Kidney tubule cell (primary cell): ENCODE data around the gene CCDC33.

Experiments
- DNase-seq: peaks from one replicate; pipeline ENCODE4 v3.0.0-alpha.2; 2018; ENCODE audit warnings: low spot score

Gene CCDC33

DNA sequence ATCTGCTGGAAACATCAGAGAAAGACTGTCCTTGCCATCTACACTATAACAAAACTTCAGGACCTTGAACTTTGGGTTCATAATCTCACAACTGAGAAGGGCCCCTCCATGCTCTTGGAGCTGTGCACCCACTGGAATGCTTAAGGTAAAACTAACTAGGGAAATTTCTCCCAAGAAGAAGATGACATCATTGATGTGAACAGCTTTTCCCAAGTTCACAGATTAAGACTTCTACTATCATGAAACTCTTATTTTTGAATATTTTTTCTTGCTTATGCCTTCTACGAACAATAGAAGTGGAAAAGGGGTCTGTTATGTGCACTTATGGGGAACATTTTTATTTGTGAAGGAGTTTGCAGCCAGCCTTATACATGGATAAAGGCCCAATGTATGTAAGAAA, 126.4 kb downstream of the CCDC33 start:
- no peak for DNase-seq

DNA sequence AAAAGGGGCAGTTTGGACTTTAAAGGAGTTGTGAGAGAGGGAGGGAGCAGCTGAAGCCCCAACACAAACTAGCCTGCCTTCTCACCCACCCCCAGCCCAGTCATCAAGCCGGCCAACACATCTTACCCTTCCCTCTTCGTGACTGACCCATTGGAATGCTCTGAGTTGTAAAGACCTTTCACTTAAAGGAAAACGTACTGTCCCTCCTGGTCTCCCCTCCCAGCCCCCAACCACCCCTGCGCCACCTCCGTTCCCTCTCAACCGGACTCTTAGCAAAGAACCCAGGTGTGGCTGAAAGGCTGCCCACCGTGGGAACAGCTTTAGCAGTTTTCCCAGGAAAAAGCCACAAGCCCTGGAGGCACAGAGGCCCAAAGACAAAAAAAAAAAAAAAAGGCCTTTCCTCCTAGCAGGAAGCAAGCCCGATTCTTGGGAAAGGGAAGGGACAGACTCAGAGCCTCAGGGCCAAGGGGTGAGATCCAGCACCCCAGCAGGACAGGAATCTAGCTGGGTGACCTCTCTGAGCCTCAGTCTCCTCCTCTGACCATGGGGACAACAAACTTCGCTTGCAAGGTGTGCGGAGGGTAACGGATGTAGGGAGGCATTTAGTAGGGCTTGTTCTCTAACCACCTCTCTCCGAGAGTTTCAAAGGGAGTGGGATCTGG, 128.9 kb downstream of the CCDC33 start:
- no peak for DNase-seq

DNA sequence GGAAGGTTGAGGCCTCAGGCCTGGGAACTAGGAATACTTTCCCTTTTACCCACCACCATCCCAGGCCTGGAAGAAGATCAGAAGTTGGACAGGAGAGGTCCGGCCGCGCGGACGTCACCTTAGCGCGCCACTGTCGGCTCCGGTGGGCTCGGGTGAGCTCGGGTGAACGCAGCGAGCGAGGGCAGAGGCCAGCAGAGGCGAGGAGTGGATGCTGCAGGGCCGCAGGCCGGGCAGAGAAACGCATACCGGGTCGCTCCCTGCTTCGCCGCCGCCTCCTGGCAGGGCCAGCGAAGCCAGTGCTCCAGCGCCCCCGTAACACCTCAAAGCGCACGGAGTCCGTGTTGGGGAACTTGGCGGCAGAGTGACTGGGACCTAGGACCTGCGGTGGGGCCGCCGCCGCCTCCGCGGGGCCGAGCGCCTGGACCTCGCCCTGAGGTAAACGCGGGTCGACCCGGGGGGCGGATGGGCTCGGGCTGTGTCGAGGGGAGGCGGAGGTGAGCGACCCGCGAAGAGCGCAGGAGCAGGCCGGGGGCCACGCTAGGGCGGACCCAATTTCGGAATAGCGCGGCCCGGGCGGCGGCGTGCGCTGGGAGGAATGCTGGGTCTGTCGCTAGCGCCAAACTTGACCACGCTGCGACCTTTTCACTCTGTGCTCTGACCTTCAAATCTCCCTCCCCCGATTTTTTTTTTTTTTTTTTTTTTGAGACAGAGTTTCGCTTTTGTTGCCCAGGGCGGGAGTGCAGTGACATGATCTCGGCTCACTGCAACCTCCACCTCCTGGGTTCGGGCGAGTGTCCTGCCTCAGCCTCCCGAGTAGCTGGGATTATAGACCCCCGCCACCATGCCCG, 129.7 kb downstream of the CCDC33 start:
- DNase-seq = peak; percentile 43

DNA sequence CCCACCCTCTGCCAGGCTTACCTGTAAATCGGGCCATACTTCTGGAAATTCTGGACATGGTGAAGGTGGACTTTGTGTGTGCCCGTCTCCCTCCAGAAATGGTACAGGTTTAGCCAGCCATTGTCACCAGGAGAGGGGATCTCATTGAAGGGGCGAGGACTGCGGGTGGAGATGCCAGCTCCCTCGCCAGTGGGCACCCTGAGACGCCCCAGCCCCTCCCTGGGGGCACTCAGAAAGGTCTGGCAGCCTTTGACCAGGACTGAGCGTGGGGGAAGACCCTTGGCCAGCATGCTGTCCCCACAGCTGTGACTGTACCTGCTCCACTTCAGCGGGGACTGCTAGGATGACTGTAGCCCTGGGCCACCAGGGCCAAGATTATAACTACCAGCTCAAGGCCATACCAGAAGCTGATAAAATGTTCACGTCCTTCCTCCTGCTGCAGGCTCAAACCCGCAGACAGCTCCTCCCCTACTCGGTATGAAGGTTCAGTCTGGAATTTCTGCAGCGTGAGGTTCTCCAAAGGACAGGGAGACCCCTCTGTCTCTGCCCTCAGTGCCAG, 131.2 kb downstream of the CCDC33 start, which contains the start of gene CYP11A1:
TSS of gene CYP11A1 (minus strand) at position 351 of the 559 bp plus-strand sequence. CDS start at position 290, 61 bp downstream.
- no peak for DNase-seq

DNA sequence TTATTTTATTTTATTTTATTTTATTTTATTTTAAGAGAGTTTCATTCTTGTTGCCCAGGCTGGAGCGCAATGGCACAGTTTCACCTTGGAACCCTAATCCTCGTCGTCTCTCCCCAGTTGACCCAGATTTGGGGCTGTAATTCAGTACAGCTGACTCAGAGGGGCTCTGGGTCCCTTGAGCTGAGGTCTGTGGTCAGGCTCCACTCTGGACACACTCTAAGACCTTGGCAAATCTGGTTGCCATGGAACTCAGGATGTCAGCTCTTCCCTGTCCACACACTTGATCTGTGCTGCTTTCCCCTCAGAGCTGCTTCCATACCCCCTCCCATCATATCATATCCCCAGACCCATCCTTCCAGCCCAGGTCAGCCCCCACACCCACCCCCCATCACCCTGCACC, 132.0 kb downstream of the CCDC33 start:
- no peak for DNase-seq

DNA sequence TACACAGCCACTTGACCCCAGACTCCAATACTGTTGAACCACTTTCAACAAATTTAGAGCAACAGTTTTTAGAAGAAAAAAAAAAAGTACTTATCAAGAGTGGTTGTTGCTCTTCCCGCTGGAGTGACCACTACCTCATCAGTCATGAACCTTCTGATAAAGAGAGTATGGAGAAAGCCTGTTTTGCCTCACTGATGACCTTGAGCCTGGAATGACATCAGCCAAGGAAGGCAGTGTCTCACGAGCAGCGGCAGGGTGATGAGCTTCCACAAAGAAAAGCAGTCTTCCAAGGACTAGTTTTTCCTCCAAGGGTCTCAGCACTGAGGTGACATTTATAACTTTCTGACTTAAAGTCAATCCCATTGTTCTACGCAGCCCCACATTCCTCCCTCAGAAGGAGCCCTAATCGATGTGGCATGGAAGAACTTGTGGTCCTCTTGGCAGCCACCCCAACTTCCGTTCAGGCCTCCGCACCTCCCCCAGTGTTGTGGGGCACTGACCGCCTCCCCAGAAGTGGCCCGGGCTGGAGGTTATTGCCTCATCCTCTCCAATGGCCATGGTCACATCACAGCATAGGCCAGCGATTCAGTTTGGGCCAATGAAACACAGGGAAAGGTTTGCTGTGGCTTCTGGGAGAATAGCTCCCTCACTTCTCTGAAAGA, 133.1 kb downstream of the CCDC33 start:
- no peak for DNase-seq

DNA sequence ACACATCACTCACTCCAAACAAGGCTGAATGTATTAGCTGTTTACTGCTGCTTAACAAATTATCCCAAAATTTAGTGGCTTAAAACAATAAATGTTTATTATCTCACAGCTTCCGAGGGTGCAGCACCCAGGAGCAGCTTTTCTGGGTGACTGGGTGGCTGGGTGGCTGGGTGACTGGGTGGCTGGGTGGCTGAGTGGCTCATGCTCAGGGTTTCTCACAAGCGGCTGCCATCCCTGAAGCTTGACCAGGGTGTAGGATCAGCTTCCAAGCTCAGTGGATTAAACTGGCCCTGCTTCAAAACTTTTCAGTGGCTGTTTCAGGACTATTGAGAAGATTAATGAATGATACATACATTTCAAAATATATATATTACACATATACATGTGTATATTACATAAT, 133.6 kb downstream of the CCDC33 start:
- DNase-seq = no peak

DNA sequence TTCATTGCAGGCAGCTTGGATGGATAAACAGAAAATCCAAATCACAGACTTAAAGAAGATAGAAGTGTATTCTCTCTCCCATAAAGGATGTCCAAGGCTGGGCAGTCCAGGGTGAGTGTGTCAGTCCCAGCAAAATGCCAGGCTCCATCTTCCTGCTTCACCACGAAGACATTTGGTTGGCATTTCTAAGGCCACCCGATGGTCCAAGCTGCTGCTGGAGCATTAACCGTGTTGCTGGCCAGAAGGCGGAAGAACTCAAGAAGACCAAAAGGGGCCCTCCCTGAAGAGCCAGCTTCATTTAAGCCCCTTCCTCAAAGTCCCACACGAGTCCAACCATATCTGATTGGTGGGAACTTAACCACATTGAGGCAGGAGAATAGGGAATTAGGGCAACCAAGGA, 134.3 kb downstream of the CCDC33 start:
- no peak for DNase-seq

DNA sequence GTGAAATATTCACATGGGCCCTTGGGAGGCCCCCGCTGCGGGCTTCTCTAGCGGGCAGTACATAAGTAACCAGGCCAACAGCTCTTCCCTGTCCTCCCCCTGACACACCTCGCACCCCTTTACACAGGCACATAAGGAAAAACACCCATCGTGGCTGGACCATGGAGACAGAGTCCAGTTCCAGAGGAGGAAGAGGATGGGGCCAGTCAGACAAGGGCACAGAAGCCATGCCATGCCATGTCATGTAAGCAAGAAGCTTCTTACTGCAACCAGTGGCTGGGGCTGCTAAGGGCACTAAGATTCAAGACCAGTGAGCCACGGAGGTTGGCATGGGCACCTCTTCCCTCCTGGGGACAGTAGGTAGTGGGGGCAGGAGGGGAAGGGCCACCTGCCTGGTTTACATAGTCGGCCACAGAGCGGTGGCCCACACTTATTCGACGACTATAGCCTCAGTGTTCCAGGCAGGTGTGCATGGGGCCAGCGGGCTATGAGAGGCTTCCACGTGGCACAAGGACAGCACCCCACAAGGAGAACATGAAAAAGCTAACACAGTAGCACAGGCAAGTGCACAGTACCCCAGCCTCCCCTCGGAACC, 137.0 kb downstream of the CCDC33 start:
- DNase-seq = no peak

DNA sequence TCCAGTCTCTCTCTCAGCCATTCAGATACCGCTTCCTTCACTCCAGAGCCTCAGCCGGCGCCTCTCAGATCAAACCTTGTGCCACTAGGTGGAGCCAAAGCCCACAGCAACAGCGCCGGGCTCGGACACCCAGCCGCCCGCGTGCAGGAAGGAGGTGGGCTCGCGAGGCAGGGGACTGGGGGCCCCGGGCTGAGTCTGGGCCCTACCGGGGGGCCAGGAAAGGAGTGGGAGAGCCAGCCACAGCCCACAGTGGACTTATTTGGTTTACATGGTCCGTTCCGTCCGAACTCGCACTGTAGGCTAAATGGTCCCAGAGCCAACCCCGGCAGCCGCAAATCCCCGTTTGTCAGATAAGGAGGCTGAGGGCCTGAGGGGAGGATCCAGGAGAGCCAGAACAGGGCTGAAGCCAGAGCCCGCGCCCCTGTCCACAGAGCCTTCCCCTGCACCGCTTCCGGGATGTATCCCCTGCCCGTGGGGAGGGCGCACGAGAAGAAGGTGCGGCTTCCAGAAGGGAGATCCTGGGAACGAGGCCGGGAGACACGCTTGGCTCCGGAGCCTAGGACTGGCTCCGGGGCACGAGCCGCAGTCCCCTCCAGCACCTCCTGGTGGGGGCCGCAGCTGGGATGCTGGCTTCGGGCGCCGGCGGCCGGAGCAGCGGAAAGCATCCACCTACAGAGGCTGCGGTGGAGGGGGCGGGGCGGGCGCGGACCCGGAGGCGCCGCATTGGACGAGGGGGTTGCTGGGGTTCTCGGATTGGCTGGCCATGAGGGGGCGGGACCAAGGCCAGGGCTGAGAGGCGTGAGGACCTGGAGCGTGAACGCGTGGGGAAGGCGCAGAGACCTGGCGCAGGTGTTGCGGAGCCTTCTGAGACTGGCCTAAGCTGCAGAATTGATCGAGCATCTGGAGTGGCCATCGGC, 137.9 kb downstream of the CCDC33 start:
- DNase-seq = peak; percentile 91

DNA sequence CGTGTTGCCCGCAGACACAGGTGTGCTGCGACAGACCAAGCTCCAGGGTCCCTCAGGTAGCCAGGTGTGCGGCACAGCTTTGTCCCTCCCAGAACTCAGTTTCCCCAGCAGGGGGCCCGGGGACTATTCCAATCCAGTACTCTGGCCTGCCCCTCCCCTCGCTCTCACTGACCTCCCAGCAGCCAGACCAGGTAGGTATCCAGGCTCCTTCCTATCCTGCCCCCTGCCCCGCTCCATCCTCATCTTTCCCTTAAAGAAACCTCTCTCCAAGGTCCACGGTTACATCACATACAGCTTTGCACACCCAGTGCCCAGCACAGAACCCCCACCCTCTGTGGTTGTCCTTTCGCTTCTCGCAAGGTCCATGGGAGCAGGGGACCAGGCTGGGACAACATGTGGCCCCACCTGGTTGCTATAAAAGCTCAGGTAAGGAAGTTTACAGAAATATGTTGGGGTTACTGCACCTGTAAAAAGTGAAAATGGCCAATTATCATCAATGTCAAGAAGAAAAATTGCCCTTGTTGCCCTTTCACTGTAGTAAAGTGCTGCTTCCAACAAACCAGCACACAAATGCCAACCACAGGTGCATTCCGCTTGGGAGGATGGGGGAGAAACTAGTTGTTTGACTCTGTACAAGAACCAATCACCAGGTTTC, 138.6 kb downstream of the CCDC33 start:
- DNase-seq = no peak

DNA sequence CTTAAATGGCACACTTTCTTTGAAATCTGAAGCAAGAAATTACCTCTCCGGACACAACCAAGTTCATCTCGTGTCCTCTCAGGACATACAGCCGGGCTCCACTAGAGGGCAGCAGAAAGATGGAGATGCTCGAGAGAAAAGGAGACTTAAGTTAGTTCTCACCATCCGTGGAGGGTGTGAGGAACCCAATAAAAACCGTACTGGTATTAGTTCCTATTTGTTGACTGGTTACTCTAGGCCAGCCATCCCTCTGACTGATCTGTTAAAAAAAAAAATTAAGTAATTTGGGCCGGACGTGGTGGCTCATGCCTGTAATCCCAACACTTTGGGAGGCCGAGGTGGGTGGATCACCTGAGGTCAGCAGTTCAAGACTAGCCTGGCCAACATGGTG, 139.2 kb downstream of the CCDC33 start:
- DNase-seq = peak; percentile 86

DNA sequence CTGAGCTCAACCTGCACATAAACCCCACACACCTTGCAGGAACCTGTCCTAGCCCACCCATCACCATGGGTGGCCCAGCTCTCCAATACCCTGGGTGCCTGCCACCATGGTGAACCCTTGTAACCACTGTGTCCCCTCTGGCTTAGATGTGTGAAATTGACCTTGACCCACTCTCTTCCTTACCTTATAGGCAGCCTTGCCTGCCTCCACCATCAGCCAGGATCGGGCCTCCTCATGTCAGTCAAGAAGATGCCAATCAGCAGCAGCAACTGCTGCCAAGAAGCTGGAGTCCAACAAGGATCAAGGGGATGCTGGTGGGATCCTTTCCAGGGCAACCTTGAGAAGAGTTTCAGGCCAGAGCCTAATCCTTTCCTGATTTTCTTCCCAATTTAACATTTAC, 140.1 kb downstream of the CCDC33 start:
- no peak for DNase-seq

DNA sequence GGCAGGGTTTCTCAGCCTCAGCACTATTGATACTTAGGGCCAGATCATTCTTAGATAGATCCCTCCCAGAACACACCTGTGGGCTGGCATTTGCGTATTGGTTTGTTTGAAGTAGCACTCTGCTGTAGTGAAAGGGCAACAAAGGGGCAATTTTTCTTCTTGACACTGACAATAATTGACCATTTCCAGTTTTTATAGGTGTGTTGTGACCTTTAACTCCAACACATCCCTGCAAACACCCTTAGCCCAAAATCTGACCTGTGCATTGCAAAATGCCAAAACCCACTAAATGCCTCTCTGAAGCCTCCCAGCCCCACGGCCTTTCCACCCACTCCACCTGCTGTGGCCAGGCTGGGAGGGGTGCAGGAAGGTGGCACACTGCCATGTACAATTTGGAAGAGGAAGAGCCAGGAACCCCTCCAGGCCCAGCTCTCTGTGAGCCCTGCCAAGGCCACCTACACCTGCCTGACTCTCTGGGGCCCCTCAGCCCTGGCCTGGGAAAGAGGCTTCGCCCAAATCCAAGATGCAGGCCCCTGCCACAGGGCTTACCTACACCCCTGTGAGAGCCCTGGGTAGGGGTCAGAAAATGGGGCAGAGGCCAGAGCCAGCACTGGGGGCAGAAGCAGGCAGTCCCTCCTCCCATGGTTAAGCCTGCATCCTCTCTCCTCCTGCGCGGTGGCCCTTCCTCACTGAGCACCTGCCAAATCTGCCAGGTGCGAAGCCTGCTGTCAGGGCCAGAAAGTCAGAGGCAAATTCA, 140.9 kb downstream of the CCDC33 start:
- DNase-seq = no peak

DNA sequence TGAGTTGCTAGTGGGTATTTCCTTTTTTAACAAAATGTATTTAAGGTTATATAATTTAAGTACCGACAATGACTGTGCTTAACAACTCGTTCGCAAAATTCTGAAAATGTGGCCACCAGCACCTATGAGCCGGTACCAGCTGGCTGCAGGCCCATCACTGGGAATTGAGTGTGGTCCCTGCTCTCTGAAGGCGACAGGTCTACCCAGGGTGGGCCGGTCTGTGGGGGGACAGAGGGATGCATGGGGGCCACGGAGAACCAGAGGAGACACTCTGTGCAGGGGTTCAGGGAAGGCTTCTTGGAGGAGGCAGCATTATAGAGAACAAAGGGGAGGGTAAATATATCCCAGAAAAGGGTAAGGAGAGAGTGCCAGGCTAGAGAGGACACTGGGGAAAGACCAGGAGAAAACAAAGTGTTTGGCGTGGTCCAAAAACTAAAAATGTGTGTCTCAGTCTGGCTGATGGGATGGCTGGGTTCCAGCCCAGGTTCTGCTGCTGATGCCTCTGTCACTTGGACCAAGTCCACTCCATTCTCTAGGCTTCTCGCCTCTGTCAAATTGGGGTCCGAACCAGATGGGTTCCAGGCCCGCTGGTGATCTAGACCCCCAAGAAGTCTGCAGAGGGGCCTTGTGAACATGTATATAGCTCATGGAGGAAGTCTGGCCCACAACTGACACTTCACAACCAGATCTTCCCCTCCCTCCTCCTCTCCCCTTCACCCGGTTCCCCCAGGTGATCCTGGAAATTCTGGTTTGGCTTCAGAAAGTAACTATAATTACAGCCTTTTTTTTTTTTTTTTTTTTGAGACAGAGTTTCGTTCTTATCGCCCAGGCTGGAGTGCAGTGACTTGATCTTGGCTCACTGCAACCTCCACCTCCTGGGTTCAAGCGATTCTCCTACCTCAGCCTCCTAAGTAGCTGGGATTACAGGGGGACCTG, 142.0 kb downstream of the CCDC33 start:
- DNase-seq = no peak

DNA sequence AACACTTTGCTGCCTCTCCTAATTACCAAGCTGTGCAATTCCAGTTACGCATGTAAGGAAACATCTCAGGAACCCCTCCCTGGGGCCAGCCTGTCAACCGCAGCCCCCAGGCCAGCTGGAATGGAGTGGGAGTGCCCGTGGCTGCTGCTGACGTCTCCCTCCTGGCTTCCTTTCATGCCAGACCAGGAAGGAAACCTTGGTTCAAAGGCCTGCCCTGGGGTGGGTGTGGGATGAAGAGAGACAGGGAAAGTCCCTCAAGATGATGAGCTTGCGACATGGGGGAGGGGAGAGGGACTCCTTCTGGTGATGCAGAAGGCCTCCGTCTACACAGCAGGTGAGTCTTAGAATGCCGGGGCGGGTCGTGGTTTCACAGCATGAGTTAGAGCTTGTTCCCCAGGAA, 142.7 kb downstream of the CCDC33 start:
- DNase-seq = peak; percentile 88

DNA sequence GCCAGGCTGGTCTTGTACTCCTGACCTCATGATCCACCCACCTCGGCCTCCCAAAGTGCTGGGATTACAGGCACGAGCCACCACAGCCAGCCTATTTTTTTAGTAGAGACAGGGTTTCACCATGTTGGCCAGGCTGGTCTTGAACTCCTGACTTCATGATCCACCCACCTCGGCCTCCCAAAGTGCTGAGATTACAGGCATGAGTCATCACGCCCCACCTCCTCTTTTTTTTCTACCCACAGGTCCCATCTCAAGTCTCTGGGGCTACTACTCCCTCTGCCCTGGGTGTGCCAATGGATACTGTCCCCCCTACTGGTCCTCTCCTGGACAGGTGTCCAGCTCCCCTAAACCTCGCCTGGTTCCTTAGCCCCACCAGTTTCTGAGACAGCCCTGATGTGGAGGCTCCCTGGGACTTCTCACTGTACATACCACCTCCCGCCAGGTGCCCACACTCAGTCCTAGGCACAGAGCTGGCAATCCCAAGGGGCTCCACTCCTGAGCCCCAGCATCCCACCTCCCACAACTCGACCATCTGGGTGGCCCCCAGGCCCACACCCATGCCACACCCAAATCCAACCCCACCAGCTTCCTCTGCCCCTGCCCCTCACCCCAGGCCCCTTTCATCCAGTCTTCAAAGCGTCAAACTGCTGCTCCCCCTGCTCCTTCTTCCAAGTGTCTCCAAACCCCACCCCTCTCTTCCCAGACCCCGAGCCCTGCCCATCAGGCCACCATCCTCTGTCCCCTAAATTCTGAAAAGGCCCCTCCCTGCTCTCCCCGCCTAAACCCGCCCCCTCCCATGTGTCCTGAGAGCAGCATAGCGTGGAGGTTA, 144.4 kb downstream of the CCDC33 start:
- DNase-seq = no peak

DNA sequence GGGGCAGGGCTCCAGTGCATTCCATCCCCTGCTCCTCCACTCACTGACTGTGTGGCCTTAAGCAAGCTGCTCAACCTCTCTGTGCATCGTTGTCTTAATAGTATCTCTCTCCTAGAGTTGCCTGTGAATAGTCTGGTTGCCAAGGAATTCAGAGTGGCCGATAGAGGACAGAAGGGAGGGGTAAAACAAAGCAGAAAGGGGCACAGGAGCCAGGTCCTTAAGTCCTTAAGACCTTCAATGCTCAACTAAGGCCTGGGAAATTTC, 145.0 kb downstream of the CCDC33 start:
- peak; percentile 22 for DNase-seq
